Osteoblast (primary cell): Measurements from ENCODE around the gene HS3ST3B1. TPM values are rescaled to one million over a fixed set of nuclear protein-coding genes. Genes with fewer than 3 reads are reported as not detected.

Experiments
- DNase-seq: peaks from one replicate; pipeline ENCODE4 v3.0.0; 2011; ENCODE audit warnings: low spot score, mixed read lengths; ENCODE audit not compliant: insufficient read length; ENCODE audit errors: missing footprints
- H2AFZ ChIP-seq: 2 replicates; pipeline ENCODE4 v1.6.0; 2011; ENCODE audit warnings: mild to moderate bottlenecking, low read length
- H3K27ac ChIP-seq: 2 replicates; pipeline ENCODE4 v1.5.1; 2011; ENCODE audit warnings: mild to moderate bottlenecking, low read depth, low read length, moderate library complexity
- H3K27me3 ChIP-seq: 2 replicates; pipeline ENCODE4 v1.6.0; 2012; ENCODE audit warnings: mild to moderate bottlenecking, control low read depth, inconsistent platforms, low read length, moderate library complexity; ENCODE audit not compliant: insufficient read depth
- H3K36me3 ChIP-seq: 2 replicates; pipeline ENCODE4 v1.5.1; 2011; ENCODE audit warnings: mild to moderate bottlenecking, low read length, control low read depth, moderate library complexity; ENCODE audit not compliant: insufficient read depth
- H3K4me1 ChIP-seq: 2 replicates; pipeline ENCODE4 v1.5.1; 2011; ENCODE audit warnings: mild to moderate bottlenecking, low read length, control low read depth, moderate library complexity; ENCODE audit not compliant: insufficient read depth
- H3K4me2 ChIP-seq: 2 replicates; pipeline ENCODE4 v1.6.0; 2011; ENCODE audit warnings: mild to moderate bottlenecking, low read length; ENCODE audit not compliant: insufficient read depth
- H3K4me3 ChIP-seq: fragments of 200-600 bp; sonication (generic); 3 replicates; pipeline ENCODE4 v1.5.1; 2012; ENCODE audit warnings: mild to moderate bottlenecking, low read length, inconsistent platforms; ENCODE audit not compliant: insufficient read depth
- H3K79me2 ChIP-seq: 2 replicates; pipeline ENCODE4 v1.6.0; 2012; ENCODE audit warnings: mild to moderate bottlenecking, low read length, control low read depth, inconsistent platforms; ENCODE audit not compliant: insufficient read depth
- H3K9me3 ChIP-seq: 2 replicates; pipeline ENCODE4 v1.5.1; 2011; ENCODE audit warnings: low read depth, low read length, control low read depth
- H4K20me1 ChIP-seq: 2 replicates; pipeline ENCODE4 v1.6.0; 2012; ENCODE audit warnings: mild to moderate bottlenecking, low read length, control low read depth; ENCODE audit not compliant: insufficient read depth
- CTCF ChIP-seq: IDR thresholded peaks from 2 replicates; pipeline ENCODE4 v1.5.1; 2011; ENCODE audit warnings: mild to moderate bottlenecking, low read depth, low read length, moderate library complexity; ENCODE audit errors: extremely low read depth
- total RNA-seq: library from RNA; depleted of rRNA; stranded (reverse); fragments of >200 nt; gene quantifications from 2 replicates; pipeline ENCODE4 v1.2.3, GENCODE V29; 2012

Gene HS3ST3B1
- total RNA-seq, 1 donor = 13.4 TPM

- no peak overlapping the region for H3K4me3 ChIP-seq
- DNase-seq = no peak
- H3K9me3 ChIP-seq = no peaks in the 10 kb centered on the region
- peaks cover 5% of the 10 kb centered on the region for H3K4me1 ChIP-seq
- TF ChIP-seq CTCF = no peak
- no peak overlapping the region for H3K4me2 ChIP-seq
- no peaks in the 10 kb centered on the region for H4K20me1 ChIP-seq
- no peak overlapping the region for H3K27ac ChIP-seq
- H3K36me3 ChIP-seq = no peaks in the 10 kb centered on the region
- no peak overlapping the region for H2AFZ ChIP-seq
- no peaks in the 10 kb centered on the region for H3K27me3 ChIP-seq
- H3K79me2 ChIP-seq = no peaks in the 10 kb centered on the region
Observed at GRCh38 chr17:14376666-14377065, 75.8 kb downstream of the HS3ST3B1 start.

- H3K27me3 ChIP-seq = no peaks in the 10 kb centered on the region
- no peaks in the 10 kb centered on the region for H4K20me1 ChIP-seq
- H3K27ac ChIP-seq = no peak overlapping the region
- H3K4me2 ChIP-seq = no peak overlapping the region
- H2AFZ ChIP-seq = no peak overlapping the region
- no peak overlapping the region for H3K4me3 ChIP-seq
- H3K36me3 ChIP-seq = no peaks in the 10 kb centered on the region
- H3K9me3 ChIP-seq = no peaks in the 10 kb centered on the region
- no peak for DNase-seq
- H3K79me2 ChIP-seq = no peaks in the 10 kb centered on the region
- H3K4me1 ChIP-seq = no peaks in the 10 kb centered on the region
- TF ChIP-seq CTCF = no peak
Observed at GRCh38 chr17:14381606-14382005, 80.7 kb downstream of the HS3ST3B1 start.

GRCh38 chr17:14387036-14387435 lies 86.2 kb downstream of the HS3ST3B1 start:
- Histone ChIP-seq H4K20me1 (no peaks in the 10 kb centered on the region), H2AFZ (no peak overlapping the region), H3K4me1 (no peaks in the 10 kb centered on the region), H3K4me2 (no peak overlapping the region), H3K36me3 (no peaks in the 10 kb centered on the region), H3K27me3 (no peaks in the 10 kb centered on the region), H3K4me3 (no peak overlapping the region), H3K27ac (no peak overlapping the region), H3K9me3 (peaks cover 2% of the 10 kb centered on the region), H3K79me2 (no peaks in the 10 kb centered on the region)
- DNase-seq = no peak
- no peak for TF ChIP-seq CTCF

GRCh38 chr17:14389681-14390080 lies 88.8 kb downstream of the HS3ST3B1 start:
- no peak overlapping the region for H3K27ac ChIP-seq
- no peak for TF ChIP-seq CTCF
- H3K4me1 ChIP-seq = no peaks in the 10 kb centered on the region
- no peak for DNase-seq
- H2AFZ ChIP-seq = no peak overlapping the region
- no peaks in the 10 kb centered on the region for H3K79me2 ChIP-seq
- peaks cover 2% of the 10 kb centered on the region for H3K9me3 ChIP-seq
- no peaks in the 10 kb centered on the region for H3K27me3 ChIP-seq
- no peak overlapping the region for H3K4me3 ChIP-seq
- H3K36me3 ChIP-seq = no peaks in the 10 kb centered on the region
- H4K20me1 ChIP-seq = no peaks in the 10 kb centered on the region
- H3K4me2 ChIP-seq = no peak overlapping the region
